ENCODE measurements around the gene DKK2.

DNA sequence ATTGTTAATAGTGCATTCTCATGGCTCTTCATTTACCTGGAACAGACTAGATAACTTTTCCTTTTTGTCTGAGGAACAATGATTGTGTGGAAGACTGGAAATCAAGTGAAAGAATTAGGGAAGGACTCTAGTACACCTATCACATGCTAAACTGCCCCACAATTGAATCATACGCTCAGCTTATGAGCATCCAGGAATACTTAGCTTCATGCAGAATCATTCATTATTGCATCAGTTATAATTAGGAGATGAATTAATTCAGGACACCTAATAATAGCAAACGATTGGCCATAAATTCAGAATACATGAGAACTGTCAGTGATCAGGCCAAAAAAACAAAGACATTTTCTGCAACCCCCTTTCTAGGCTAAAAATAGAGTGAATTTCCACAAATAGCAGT, 106.9 kb downstream of the DKK2 start:
- TF ChIP-seq, protein P1, sequence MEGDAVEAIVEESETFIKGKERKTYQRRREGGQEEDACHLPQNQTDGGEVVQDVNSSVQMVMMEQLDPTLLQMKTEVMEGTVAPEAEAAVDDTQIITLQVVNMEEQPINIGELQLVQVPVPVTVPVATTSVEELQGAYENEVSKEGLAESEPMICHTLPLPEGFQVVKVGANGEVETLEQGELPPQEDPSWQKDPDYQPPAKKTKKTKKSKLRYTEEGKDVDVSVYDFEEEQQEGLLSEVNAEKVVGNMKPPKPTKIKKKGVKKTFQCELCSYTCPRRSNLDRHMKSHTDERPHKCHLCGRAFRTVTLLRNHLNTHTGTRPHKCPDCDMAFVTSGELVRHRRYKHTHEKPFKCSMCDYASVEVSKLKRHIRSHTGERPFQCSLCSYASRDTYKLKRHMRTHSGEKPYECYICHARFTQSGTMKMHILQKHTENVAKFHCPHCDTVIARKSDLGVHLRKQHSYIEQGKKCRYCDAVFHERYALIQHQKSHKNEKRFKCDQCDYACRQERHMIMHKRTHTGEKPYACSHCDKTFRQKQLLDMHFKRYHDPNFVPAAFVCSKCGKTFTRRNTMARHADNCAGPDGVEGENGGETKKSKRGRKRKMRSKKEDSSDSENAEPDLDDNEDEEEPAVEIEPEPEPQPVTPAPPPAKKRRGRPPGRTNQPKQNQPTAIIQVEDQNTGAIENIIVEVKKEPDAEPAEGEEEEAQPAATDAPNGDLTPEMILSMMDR (conservative IDR thresholded peaks at IDR 0.05; ENCODE audit: low read depth, low read length): no peak
- no peak for TF ChIP-seq EZH2phosphoT487 (IDR thresholded peaks at IDR 0.05; ENCODE audit: borderline replicate concordance, low read length)
- TF ChIP-seq EZH2 (IDR thresholded peaks at IDR 0.05; ENCODE audit: low read length, unreplicated experiment): no peak

Measured in PC-3 (cell line).